ENCODE measurements around the gene LRRIQ3.

LRRIQ3 gene

GRCh38 chr1:74091371-74091770, 106.6 kb downstream of the LRRIQ3 start:
- DNase-seq, result no peak

GRCh38 chr1:74083128-74083527, 114.8 kb downstream of the LRRIQ3 start:
- no peak for DNase-seq

- no peak for DNase-seq
These were observed 132.9 kb downstream of the LRRIQ3 start for GRCh38 chr1:74065081-74065480.

GRCh38 chr1:74057719-74058118, 140.3 kb downstream of the LRRIQ3 start:
- no peak for DNase-seq

- DNase-seq, result no peak
These were observed 144.6 kb downstream of the LRRIQ3 start for GRCh38 chr1:74053407-74053806.

- no peak for DNase-seq
These were observed 147.6 kb downstream of the LRRIQ3 start for GRCh38 chr1:74050386-74050785.

- no peak for DNase-seq
These were observed 159.9 kb downstream of the LRRIQ3 start for GRCh38 chr1:74038042-74038441.

- DNase-seq, result no peak
These were observed 185.4 kb downstream of the LRRIQ3 start for GRCh38 chr1:74012583-74012982.

GRCh38 chr1:74011736-74012135, 186.2 kb downstream of the LRRIQ3 start:
- DNase-seq, result no peak

GRCh38 chr1:74010206-74010605, 187.8 kb downstream of the LRRIQ3 start:
- no peak for DNase-seq

GRCh38 chr1:74005533-74005932, 192.4 kb downstream of the LRRIQ3 start:
- no peak for DNase-seq

GRCh38 chr1:74003806-74004205, 194.2 kb downstream of the LRRIQ3 start:
- no peak for DNase-seq

GRCh38 chr1:73998348-73998959, 199.5 kb downstream of the LRRIQ3 start:
- no peak for DNase-seq

- DNase-seq, result no peak
These were observed 217.5 kb downstream of the LRRIQ3 start for GRCh38 chr1:73980324-73981040.

- no peak for DNase-seq
These were observed 218.3 kb downstream of the LRRIQ3 start for GRCh38 chr1:73979684-73980083.

- no peak for DNase-seq
These were observed 219.0 kb downstream of the LRRIQ3 start for GRCh38 chr1:73978964-73979363.
